Measurements from ENCODE around the gene CLDN22. TPM values are rescaled to one million over a fixed set of nuclear protein-coding genes. Genes with fewer than 3 reads are reported as not detected.

The CLDN22 gene
- total RNA-seq, 1 donor from 2014 or later, result 0.16 TPM

DNA sequence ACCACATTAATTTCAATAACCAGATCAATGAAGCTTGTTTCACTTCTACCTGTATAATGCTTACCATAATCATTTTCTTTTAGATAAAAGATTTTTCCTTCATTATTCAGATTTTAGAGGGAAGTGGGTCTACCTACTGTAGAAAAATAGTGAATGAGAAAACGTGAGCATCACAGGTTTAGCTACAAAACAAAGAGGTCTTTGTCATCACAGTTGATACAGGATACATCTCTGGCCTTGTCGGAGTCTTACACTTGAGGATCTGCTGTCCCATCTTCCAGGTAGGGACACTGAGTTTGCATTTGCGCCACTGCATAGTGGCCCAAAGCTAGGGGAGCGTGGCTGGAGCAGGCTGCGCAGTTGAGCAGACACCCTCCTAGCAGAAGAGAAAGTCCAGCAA is 1.4 kb upstream of the CLDN22 start:
- ATAC-seq, result no peak

DNA sequence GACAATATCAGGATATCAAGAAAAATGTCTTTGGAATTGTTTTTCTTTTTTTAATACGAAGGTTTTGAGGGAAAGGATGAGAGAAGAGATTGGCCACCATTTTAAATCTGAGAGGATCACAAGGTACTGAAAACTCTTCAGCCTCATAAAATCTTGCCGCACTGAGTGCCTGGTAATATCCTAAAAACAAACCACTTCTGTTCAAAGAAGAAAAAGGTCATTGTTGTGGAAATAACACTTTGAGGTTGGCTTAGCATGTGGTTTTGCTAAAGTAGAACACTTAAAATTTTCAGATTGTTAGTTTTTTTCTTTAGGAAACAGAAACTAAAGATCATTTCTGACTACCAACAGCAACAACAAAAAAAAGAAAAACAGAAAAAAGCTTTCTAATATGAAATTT is 1.0 kb upstream of the CLDN22 start:
- ATAC-seq, result no peak

DNA sequence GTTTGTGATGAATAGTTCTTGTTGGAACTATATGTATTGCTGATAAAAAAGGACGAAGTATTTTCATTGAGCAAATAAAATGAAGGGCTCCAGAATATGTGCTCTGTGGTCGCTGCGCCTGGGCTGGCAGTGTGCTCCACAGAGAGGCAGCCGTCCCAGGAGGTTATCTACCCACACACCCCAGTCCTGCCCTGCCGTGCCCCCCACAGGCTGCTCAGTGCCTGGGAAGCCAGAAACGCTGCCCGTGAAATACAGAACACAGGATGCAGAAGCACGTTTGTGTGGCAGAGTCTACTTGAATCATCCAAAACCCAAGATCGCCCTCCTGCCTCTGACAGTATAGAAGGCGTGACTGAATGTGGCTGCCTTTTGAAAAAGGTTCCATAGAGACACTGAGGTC is 1.4 kb downstream of the CLDN22 start:
- ATAC-seq, result no peak

DNA sequence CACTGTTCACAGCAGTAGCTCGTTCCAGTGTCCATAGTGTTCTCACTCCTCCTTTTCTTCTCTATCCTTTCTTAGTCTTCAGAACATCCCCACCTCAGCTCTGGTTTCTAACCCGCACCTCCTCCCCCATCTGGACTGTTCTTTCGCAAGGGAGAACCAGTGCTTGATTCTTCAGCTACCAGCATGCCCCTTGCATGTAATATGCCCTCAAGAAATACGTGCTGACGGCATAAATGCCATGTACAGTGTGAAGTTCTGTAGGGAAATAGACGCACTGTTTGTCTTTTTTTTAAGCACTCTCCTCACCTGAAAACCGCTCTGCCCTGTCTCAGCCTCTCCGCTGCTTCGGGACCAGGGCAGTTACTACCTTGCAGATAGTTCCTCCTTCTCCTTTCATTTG is 5.3 kb downstream of the CLDN22 start:
- no peak for ATAC-seq

DNA sequence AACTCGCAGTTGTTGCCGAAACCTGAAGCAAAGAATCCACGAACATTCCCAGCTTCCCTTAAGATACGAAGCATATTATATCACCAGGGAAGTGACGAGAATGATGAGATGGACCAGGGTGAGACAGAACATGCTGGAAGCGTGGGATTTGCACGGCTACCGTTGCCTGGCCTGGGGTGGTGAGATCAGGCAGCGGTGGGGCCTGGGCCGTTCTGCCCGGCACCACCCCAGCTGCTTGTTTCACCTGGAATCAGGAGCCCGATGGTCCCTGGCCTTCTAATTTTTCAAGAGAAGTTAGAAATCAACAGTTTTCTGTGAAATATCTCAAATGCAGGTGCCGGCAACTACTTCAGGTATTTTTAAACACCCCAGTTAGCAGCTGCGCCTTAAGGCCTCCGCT is 5.7 kb downstream of the CLDN22 start:
- no peak for ATAC-seq

DNA sequence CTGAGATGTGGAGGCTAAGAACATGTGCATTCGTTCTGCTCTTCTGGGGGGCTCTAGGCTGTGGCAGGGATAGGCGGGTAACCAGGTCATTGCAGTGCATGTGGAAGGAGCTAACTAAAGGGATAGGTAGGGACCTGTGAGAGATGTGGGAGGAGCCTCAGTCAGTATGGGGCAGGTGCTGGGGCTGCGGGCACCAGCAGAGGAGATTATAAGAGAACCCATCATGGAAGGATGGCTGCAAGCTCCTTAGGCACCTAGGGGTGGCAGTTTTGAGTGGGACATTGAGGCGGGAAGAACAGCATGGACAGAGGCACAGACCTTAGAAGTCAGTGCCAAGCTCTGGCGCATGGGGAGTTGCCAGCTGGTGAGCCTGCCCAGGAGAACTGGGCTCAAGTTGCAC is 7.2 kb downstream of the CLDN22 start:
- no peak for ATAC-seq

DNA sequence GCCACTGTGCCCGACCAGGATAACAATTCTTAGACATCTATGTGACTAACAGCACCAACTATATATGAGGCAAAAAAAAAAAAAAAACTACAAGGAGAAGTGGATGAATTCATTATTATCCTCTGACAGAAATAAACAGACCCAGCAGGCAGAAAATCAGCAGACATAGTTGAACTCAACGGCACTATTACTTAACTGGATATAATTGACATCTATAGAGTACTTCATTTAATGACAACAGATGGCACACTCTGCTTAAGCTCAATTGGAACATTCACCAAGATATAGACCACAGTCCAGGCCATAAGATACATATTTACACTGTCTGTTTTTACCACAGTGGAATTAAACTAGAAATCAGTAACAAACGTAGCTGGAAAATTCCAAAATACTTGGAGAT is 13.3 kb downstream of the CLDN22 start:
- ATAC-seq, result no peak

DNA sequence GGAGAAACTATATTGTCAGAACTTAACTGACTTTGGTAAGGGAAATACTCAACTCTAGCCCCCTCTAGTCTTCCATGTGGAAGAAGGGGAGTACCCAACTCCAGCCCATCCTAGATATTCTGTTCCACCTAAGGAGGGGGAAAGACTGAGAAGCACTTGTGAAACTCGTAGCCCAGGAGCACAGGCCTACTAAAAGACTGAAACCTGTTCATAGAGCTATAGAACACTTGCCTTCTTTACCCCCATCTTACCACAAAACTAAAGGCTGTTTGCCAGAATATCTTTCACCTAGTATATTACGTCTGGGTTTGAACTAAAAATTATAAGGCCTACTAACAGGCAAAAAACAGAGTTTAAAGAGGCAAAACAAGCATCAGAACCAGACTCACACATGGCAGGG is 15.5 kb downstream of the CLDN22 start:
- no peak for ATAC-seq

DNA sequence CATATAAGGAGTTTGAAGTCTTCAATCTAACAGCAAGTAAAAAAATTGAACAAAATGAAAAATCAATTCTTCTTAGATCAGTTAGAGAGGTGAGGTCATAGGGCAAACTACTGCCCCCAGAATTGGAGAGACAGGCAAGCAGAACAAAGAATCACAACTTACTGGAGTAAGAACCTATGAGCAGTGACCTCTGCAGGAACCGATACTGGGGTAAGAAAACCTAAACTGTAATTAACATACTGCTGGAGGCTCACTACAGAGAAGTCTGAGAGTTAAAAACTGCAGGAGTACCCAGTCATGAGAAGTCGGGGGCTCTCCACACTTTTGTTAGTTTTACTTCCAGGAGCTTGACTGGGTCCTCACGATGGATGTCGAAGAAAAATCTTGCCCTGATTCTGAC is 16.0 kb downstream of the CLDN22 start:
- ATAC-seq, result no peak

DNA sequence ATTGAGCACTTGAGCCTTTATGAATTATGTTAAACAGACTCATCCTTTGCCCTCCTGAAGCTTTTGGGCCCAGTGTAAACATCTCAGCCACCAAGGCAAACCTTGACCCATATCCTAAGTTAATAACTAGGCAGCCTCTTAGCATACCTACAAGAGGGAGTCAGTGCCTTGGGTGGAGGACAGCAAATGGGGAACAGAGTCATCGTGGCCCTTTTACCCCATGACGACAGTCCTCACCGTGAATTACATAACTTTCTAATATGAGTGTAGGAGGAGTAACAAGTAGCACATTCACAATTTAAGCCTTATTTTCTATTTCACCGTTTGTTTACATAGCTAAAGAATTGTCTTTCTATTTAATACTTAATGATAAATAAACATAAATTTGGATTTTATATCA is 16.8 kb downstream of the CLDN22 start:
- ATAC-seq, result no peak

DNA sequence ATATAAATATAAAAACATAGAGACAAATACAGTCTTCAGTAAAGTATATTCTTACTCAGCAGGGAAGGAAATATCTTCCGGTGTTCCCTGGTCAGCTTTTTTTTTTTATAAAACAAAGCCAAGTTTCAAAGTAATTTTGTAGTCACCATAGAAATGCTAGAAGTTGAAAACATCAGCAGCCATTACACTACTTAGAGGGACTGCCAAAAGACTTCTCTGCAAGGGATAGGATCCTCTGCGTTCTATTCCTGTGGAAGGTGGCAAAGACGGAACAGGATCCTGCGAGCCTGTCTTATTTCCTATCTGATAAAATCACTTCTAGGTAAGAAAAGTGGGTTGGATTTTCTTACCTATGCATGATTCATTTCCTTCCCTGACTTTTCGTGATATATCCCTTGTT is 19.4 kb downstream of the CLDN22 start:
- ATAC-seq, result no peak

DNA sequence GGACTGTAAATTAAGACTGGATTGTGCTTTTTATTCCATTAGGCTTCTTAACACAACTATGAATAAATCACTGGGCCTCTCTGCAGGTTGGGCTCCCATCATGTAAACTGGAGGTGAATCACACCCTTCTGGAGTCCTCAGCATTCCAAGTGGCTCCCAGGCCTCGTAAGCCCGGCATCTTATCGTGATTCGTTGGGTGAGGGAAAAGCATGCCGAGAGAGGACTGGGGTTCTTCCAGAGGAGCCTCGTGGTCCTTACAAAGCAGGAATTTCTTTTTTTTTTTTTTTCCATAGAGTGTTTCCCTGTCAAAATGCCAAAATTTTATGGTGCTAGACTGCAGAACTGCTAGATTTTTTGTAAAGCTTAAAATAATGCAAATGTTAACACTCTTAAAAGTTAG is 20.0 kb downstream of the CLDN22 start:
- ATAC-seq, result no peak

DNA sequence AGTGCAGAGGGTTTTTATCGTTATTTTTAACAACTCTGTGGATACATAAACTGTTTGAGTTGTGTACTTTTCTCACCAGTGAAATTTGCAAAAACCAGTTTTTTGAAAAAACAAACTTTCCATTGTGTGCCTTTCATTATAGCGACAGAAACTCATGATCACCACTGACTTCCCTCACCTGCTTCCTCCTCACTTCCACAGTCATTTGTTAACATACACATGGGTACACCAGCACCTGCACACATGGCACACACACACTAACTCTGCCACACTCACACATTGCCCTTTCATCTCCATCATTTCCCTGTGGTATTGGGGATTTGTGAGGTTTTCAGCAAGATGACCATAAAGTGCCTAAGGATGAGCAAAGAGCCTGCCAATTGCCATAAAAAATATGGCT is 20.6 kb downstream of the CLDN22 start:
- ATAC-seq, result no peak

DNA sequence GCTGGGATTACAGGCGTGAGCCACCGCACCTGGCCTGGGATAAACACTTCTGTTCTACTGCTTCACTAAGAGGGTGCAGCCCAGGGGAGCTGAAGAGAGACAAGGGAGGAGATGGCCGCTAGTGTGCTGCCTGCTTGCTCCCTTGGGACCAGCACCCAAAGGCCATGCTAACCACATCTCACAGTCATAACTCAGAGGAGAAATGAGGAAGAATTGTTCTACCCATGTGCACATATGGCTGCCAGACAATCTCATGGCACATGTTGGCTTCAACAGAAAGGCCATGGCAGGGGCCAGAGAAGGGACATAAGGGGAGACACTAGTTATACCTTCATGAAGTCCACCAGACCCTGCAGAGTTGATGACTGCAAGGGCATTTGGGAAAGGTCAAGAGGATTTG is 22.4 kb downstream of the CLDN22 start:
- no peak for ATAC-seq

DNA sequence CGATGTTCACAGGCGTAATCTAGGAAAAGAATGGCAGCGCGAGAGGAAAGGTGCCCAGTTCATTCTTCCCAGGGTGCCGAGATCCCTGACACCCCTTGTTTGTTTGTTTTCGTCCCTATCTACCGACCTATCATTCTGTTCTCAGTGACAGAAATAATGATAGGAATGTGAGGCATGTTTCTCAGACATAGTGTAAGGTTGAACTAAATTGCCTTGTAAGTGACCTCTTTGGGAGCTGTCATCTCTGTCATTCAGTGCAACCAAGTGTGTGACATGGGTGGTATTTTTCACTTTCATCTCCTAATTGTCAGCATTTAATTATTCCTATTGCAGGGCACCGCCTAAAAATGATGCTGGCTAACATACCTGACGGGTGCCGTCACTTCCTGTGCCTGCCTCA is 24.4 kb downstream of the CLDN22 start:
- ATAC-seq, result no peak

DNA sequence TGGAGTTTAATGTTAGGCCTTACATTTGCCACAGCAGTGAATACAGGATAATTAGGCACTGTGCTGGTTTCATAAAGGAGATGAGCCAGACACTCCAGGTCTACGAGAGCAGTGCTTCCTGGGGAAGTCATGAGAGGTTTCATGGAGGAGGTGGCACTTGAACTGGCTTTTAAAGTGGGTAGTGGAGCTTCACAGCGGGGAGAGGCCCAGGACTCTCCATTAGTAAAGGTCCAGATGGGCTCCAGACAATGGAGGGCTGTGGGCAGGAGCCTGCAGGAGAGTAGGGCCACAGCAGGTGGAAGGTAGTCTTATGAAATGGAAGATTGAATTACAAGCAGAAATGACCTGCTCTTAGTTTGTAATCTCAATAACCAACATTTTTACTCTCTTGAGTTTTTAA is 29.0 kb downstream of the CLDN22 start:
- no peak for ATAC-seq

DNA sequence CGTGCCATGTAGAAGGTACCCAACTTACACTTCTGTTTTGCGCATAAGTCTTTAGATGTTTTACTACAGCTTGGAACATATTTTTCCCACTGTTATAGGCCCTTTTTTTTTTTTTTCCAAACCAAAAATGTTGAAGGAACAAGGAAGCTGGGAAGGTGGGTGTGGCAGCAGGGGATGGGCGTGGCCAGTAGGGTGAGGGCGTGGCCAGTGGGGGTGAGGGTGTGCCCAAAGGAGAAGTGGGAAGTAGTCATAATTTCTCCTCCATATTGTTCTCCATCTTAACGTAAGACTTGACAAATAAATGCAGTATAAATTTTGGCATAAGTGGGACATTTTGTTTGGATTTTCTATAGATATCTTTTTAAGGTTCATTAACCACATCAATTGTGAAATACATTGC is 30.4 kb downstream of the CLDN22 start:
- ATAC-seq, result no peak

DNA sequence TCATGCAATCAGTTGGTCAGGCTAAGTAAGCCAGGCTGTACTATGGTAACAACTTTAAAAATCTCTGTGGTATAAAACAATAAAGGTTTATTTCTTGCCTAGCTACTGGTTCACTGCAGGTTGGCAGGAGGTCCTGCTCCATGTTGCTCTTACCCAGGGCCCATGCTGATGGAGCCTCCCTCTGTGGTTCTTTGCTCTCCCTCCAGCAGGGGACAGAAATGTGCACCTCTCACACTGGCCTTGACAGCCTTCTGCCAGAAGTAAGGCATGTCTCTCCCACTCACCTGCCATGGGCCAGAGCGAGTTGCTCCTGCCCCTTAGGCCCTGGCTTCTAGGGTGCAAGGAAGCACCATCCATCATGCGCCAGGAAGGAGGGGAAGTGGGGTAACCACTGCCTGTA is 31.1 kb downstream of the CLDN22 start:
- ATAC-seq, result peak; percentile 36

DNA sequence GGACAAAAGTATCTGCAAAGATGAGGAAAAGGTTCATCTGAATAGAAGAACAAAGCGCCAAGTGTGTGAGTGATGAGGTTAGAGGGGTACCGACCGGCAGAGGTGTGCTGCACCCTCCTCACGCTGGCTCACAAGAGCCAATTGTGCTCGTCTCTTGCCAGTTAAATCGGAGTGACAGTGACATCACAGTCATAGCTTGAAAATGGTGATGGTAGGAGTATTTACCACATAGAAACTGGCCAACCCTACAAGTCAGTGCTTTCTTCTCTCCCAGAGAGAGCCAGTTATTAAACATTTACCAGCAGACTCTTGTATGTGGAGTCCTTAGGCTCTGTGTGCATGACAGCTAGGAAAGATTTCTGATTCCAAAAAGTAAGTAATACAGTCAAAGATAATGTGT is 32.4 kb downstream of the CLDN22 start:
- ATAC-seq, result no peak

DNA sequence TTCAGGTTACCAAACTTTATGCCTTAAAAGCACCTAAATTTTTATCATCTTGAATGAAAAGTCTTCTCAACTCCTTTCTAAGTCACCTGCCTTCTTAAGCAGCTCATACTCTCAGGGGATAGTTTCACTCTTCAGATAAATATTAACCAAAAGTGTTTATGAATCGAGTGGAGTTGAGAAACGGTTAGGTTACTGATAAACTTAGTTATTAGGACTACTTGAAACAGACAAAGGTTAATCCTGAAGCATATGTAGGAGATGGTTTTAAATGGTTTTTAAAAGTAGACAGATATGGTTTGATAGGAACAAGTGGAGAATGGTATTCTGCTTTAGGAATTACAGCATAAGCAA is 32.8 kb downstream of the CLDN22 start:
- ATAC-seq, result no peak

DNA sequence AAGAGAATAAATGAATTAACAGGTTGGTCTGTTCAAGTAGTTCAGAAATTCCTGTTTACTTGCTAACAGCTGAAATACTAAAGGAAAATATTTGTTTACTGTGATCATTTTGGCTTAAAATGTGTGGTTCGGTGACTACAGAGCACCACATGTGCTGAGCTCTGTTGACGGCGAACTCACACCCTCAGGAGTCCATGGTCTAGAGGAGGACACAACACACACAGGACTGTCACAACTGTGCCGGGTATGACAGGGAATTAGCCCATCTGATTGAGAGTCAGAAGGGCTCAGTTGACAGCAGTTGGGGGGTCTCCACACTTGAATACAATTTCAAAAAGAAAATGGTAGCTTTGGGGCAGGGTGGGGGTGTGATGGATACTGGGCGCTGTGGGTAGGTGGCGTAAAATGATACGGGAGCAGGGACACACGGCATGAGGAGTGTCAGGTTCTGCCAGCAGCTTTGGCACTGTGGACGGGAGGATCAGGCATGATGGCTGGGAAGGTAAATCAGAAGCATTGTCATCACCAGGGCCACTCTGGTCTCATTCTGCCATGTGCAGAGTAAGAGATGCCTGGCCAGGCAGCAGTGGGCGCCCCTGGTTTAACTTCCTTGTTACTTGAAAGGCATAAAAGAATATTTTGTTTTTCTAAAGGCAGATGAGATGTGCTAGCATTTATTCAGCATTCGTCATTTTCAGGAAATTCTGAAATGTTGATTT is 33.3 kb downstream of the CLDN22 start:
- no peak for ATAC-seq

DNA sequence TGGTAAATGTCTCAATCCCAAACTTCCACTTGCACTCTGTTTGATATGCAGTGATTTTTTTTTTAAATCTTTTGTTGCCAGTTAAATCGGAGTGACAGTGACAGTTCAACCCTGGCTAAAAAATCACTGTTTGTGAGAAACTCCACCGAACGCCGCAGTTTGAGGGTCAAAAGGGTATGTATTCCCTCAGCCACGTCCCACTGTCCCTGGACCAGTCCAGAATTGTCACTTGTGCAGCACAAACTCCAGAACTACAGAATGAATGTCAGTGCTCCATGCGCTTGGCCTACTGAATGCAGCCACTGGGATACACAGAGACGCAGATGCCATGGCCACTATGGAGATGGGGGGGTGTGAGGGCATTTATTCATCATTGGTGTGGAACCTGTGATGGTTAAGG is 34.2 kb downstream of the CLDN22 start:
- ATAC-seq, result no peak

DNA sequence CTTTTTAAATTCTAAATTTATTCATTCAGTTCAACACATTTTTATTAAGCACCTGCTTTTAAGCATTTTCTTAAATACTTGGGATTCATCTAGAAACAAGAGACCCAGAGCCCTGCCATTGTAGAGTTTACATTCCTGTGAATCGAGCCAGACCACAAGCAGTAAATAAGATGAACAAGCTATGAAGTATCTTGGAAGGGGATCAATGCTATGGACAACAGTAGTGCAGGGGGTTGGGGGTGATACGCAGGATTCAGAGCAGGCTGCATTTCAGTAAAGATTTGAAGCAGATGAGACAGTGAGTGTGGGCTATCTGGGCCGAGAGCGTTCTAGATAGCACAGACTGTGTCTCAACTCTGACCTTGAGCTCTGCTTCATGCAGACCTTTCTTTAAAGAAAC is 35.1 kb downstream of the CLDN22 start:
- no peak for ATAC-seq

DNA sequence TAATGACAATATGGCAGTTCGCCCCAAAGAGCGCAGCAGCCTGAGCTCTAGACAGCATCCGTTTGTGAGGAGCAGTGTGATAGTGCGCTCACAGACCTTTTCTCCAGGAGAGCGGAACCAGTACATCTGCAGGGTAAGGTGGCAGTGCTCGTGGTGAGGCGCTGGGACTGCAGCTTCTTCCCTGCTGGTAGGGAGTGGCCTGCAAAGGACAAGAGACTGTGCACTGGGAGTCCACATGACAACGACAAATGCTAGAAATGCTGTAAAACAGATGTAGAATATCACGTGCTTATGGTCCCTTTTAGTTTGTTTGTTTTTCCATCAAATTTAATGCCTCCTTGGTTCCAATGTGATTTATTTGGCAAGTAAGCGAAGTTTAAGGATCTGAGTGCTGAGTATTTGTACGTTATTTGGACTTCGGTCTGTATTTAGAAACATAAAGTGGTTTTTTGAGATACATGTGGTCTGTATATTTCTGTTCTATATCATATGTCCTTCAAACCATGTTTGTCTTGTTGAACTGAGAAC is 35.8 kb downstream of the CLDN22 start:
- no peak for ATAC-seq

DNA sequence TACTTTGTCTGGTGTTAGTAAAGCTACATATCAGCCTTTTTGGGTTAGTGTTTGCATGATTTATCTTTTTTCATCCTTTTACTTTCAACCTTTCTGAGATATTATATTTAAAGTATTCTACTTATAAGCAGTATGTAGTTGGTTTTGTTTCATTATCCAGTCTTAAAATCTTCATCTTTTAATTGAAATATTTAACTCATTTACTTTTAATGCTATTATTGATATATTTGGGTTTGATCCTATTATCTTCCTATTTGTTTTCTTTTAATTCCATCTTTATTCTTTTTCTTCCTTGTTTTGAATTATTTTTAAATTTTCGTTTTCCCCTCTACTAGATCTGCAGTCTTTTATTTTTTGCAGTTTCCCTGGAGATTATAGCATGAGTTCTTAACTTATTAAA is 44.0 kb downstream of the CLDN22 start:
- no peak for ATAC-seq

All from esophagus mucosa (tissue), 1 donor.